Mucosa of stomach (tissue), 1 donor: ENCODE data around the gene KRABD2.
"Not testable (repeated sequence)": the region's sequence is repeated elsewhere in the genome, so short reads cannot be mapped to it uniquely, and the experiment has no call there.

Source experiments
- H3K27me3 ChIP-seq: one replicate; pipeline ENCODE4 v1.7.0; 2013; ENCODE audit warnings: mild to moderate bottlenecking, low read length; ENCODE audit not compliant: control insufficient read depth, insufficient read depth
- H3K36me3 ChIP-seq: one replicate; pipeline ENCODE4 v1.7.0; 2013; ENCODE audit warnings: low read length; ENCODE audit not compliant: control insufficient read depth, insufficient read depth
- H3K4me1 ChIP-seq: one replicate; pipeline ENCODE4 v1.7.0; 2013; ENCODE audit warnings: mild to moderate bottlenecking, low read length; ENCODE audit not compliant: control insufficient read depth, insufficient read depth
- H3K4me3 ChIP-seq: one replicate; pipeline ENCODE4 v1.7.0; 2013; ENCODE audit warnings: low read length
- H3K9ac ChIP-seq: one replicate; pipeline ENCODE4 v1.7.0; 2013; ENCODE audit warnings: mild to moderate bottlenecking, low read length, moderate library complexity
- H3K9me3 ChIP-seq: one replicate; pipeline ENCODE4 v1.7.0; 2013; ENCODE audit warnings: mild to moderate bottlenecking, low read length, moderate library complexity; ENCODE audit not compliant: control insufficient read depth
- donor health status: Pancreatic carcinoma.

The KRABD2 gene

DNA sequence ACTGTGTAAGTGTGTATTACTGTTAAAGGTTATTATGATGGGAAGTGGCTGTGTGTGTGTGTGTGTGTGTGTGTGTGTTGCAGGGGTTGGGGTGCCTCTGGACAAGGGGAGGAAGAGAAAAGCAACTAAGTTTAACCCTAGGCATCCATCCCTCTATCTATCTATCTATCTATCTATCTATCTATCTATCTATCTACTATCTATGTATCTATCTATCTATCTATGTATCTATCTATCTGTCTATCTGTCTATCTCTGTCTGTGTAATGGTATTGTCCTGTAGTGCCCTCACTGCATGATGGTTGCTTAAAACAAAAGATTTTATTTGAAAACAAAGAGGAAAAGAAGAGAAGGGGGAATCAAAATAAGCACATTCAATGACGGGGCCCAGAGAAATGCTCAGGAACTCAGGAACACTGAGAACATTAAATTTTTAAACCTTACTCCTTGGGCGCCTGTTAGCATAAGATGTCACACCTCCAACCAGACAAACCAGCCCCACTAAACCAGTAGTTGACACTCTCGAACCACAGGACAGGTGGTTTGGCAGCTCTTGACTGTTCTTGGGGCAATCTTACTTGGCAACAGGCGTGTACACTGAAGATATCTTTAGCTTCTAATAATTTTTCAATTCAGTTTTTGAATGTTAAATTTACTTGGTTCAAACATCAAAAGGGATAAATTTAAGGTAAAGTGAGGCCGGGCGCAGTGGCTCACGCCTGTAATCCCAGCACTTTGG is 11.6 kb upstream of the KRABD2 start:
- peaks cover 13% of the 10 kb centered on the region for H3K27me3 ChIP-seq
- no peaks in the 10 kb centered on the region for H3K9me3 ChIP-seq
- no peak overlapping the region for H3K9ac ChIP-seq
- no peaks in the 10 kb centered on the region for H3K36me3 ChIP-seq
- H3K4me3 ChIP-seq: no peak overlapping the region
- H3K4me1 ChIP-seq: no peaks in the 10 kb centered on the region

DNA sequence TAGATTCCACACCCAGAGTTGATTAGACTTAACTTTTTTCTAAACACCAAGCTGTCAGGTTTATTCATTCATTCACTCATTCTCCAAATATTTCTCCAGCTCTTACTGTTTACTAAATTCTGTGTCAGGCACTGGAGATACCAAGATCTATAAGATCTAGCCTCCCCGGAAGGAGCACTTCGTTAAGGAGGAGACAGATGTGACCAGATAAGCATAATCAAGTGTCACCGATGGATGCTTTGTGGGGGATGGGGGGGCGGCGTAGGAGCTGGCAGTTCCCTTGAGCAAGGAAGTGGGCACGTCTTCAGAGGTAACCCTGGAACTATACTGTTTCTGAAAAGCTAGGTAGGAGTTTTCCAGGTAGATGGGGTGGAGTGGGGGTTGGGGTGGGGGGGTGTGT is 10.3 kb upstream of the KRABD2 start:
- Histone ChIP-seq H3K4me1 (peaks cover 4% of the 10 kb centered on the region), H3K36me3 (no peaks in the 10 kb centered on the region), H3K9me3 (no peaks in the 10 kb centered on the region), H3K4me3 (no peak overlapping the region), H3K27me3 (peaks cover 3% of the 10 kb centered on the region), H3K9ac (no peak overlapping the region)

DNA sequence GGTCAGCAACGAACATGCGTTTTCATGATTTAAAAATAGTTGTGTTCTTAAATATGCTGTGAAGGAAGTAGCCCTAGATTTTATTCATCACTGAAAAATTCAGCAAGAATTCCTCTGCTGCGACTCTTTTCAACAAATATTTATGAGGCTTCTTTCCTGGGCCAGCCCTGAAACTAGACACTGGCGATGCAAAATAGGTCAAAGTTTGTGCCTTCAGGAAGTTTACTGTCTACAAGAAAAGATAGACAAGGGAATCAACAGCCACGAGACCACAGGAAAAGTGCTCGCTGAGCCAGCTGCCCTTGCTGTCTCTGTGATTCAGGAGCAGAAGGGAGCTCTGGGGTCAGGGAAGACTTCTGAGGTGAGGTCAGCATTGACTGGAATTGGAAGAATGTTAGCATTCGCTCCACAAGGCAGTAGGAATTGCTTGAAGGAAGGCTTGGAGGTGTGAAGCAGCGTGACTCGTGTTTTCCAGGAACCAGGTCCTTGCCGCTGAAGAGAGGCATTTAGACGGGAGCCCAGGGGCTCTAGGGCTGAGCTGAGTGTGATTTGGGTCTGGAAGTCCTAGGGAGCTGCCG is 8.4 kb upstream of the KRABD2 start:
- Histone ChIP-seq H3K27me3 (no peaks in the 10 kb centered on the region), H3K9me3 (no peaks in the 10 kb centered on the region), H3K9ac (no peak overlapping the region), H3K36me3 (no peaks in the 10 kb centered on the region), H3K4me3 (no peak overlapping the region), H3K4me1 (peaks cover 18% of the 10 kb centered on the region)

DNA sequence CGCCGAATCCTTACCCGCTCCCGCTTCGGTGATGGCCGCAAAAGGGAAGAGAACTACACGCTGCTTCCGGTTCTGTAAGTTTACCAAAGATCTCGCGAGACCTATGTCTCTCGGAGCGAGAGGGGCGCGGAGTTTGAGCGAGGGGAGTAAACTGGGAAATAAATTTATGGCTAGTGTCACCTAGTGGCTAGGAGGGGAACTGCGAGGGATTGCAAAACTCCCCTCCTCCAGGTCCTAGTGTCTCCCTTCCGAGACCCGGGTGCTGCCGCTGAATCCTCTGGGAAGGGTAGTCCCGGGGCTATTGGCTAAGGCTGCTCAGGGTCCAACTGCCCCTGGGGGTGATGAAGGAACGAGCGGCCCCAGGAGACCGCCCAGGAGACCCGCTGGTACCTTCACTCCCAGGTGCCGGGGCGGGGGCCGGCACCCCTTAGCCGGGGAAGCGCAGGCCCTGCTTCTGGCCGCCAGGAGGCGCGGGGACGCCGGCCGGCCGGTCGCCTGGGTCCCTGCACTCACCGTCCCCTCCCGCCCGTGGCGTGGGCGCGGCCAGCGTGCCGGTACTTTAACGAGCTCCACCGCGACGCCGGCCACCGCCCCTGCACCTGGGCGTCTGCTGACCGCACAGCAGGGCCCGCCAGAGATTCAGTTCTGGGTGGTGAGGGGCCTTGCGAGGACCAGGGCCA is 6.8 kb upstream of the KRABD2 start, which contains the start of gene RPL26:
Gene RPL26, minus strand, starts transcription at position 51 of the 680 bp plus-strand sequence. CDS start 883 bp downstream, outside the sequence.
- Histone ChIP-seq H3K27me3 (no peaks in the 10 kb centered on the region), H3K9ac (peak within 1 kb of the TSS; percentile 81), H3K4me1 (peaks cover 18% of the 10 kb centered on the region), H3K4me3 (peak within 1 kb of the TSS; percentile 89), H3K9me3 (no peaks in the 10 kb centered on the region), H3K36me3 (peaks cover 5% of the 10 kb centered on the region)

DNA sequence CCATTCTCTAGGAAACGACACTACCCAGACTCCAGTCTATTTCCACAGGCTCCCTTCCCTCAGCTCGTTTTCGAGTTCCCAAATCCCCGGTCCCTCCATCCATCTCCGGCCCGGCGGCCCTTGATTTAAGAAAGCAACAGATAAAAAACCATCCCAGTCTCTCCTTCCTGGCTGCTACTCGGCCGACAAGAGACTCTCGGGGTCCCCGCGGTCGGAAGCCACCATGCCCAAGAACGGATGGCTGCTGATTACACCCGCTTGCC is 6.3 kb upstream of the KRABD2 start:
- Histone ChIP-seq H3K9ac (peak overlapping the region; percentile 81), H3K27me3 (no peaks in the 10 kb centered on the region), H3K4me3 (peak overlapping the region; percentile 89), H3K4me1 (peaks cover 18% of the 10 kb centered on the region), H3K36me3 (peaks cover 5% of the 10 kb centered on the region), H3K9me3 (no peaks in the 10 kb centered on the region)

DNA sequence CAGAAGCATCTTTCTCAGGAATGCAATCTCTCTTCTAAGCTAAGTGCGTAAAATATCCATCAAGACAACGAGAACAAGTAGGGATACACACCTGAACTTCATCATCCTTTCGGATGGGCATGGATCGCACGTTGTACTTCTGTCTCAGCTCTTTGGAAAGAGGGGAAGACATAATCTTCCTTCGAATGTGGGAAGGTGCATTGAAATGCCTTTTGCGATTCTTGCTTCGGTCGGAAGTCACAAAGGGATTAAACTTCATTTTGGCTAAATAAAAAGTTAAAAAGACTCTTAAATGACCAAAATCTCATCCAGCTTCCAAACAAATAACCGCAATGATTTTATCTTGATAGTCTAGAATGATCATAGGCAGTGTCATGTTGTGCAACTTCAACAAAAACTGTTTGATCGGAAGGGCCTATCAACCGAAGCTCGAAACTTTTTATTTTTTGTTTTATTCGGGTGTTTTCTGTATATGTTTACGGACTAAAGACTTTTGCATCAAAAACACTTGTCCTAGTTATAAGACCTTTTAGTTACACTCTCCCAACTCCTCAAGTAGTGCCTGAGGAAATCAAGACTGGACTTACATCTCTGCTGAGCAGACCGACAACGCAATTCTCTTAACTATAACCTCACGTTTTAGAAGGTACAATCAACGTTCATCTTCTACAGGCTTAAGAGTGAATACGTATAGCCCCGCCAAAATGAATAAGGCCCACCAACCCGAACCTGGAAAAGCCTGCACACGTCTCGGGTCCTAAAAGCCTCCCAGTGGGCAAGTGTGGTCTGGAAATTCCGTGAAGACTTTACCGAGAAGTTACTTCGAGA is 5.8 kb upstream of the KRABD2 start:
- Histone ChIP-seq H3K9me3 (no peaks in the 10 kb centered on the region), H3K4me1 (peaks cover 18% of the 10 kb centered on the region), H3K9ac (peak overlapping the region; percentile 81), H3K36me3 (peaks cover 5% of the 10 kb centered on the region), H3K27me3 (no peaks in the 10 kb centered on the region), H3K4me3 (peak overlapping the region; percentile 89)

DNA sequence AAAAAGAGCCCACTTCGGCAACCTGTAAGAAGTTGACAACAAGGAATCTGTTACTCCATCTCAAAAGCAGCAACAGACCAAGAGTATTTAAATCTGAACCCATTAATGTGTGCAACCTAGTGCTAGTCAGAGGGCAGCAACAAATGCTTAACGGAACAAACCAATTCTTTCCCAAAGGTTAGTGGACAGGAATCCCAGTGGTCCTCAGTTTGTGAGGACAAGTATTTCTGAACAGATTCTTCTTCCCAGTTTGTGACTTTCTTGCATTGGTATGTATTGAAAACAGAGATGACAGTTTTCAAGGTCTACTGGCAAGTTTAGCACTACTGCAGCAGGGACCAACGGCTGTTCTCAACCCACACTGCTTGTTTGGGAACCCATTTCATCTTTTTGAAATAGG is 3.5 kb upstream of the KRABD2 start:
- Histone ChIP-seq H3K4me3 (no peak overlapping the region), H3K27me3 (no peaks in the 10 kb centered on the region), H3K4me1 (peaks cover 32% of the 10 kb centered on the region), H3K36me3 (peaks cover 9% of the 10 kb centered on the region), H3K9ac (no peak overlapping the region), H3K9me3 (no peaks in the 10 kb centered on the region)

DNA sequence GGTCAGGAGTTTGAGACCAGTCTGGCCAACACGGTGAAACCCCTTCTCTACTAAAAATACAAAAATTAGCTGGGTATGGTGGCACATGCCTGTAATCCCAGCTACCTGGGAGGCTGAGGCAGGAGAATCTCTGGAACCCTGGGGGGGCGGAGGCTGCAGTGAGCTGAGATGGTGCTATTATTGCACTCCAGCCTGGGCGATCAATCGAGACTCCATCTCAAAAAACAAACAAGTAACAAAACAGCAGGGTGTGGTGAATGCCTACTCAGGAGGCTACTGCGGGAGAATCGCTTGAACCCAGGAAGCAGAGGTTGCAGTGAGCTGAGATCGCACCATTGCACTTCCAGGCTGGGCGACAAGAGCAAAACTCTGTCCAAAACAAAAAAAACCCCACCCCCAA is 1.6 kb upstream of the KRABD2 start:
- H3K9ac ChIP-seq, H3K27me3 ChIP-seq, H3K36me3 ChIP-seq, H3K9me3 ChIP-seq, H3K4me3 ChIP-seq: not testable (repeated sequence)
- peaks cover 32% of the 10 kb centered on the region for H3K4me1 ChIP-seq

DNA sequence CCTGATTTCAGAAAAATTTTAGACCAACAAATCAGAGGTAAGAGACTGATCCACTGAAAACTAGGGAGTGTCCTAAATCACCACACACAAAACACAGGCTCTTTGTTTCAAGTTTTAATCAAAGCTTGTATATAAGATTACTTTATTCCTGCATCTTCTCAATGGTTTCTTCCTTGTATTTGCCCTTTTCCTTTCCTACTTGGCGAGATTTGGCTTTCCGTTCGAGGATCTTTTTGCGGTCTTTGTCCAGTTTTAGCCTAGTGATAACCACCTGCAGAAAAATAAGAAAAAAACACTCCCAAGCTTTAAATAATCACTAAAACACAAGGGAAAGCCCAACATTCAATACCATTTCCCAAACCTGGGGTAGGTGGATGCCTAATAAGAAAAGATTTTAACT is 918 bp upstream of the KRABD2 start:
- no peak overlapping the region for H3K4me3 ChIP-seq

DNA sequence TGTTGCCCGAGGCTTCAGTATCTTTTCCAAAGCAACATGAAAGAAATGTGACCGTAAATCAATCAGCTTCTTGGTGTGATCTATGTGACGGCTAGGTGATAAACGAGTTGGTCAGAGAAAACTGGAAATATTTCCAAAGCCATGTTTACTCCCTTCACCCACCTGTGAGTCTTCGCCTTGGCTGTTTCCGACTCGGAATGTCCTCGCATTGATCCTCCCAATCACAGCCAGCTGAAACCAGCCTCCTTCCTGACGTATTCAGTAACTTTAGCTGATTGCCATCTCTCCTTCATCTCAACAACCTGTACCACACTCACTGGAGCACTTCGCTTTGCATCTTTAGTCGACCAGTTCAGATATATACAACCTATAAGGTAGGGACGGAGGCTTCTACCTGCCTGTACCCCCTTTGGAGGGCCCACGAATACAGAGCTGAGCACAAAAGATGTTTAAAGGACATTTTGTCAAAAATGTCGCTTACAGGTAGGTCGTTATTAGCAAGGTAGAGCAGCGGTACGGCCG is 705 bp downstream of the KRABD2 start:
- peaks cover 9% of the 10 kb centered on the region for H3K36me3 ChIP-seq

More for the DNA sequence above, 918 bp upstream of the KRABD2 start:
- H3K4me1 ChIP-seq: peaks cover 32% of the 10 kb centered on the region
- H3K9ac ChIP-seq: no peak overlapping the region
- H3K9me3 ChIP-seq: no peaks in the 10 kb centered on the region
- H3K36me3 ChIP-seq: peaks cover 9% of the 10 kb centered on the region
- H3K27me3 ChIP-seq: no peaks in the 10 kb centered on the region

DNA sequence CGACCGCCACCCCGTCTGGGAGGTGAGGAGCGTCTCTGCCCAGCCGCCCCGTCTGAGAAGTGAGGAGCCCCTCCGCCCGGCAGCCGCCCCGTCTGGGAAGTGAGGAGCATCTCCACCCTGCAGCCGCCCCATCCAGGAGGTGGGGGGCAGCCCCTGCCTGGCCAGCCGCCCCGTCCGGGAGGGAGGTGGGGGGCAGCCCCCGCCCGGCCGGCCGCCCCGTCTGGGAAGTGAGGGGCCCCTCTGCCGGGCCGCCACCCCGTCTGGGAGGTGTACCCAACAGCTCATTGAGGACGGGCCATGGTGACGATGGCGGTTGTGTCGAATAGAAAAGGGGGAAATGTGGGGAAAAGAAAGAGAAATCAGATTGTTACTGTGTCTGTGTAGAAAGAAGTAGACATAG is 2.6 kb downstream of the KRABD2 start:
- H3K27me3 ChIP-seq, H3K4me3 ChIP-seq, H3K36me3 ChIP-seq, H3K9ac ChIP-seq, H3K9me3 ChIP-seq: not testable (repeated sequence)
- H3K4me1 ChIP-seq: peaks cover 14% of the 10 kb centered on the region

More for the DNA sequence above, 705 bp downstream of the KRABD2 start:
- H3K9ac ChIP-seq: peak overlapping the region; percentile 64
- H3K27me3 ChIP-seq: no peaks in the 10 kb centered on the region
- peaks cover 18% of the 10 kb centered on the region for H3K4me1 ChIP-seq
- peak overlapping the region; percentile 56 for H3K4me3 ChIP-seq
- H3K9me3 ChIP-seq: no peaks in the 10 kb centered on the region
